HG03520 (cell line): ENCODE data around the gene LDAH.

Experiments used
- ATAC-seq: cut with Tn5 transposase; IDR thresholded peaks from one replicate; pipeline ENCODE4 v1.9.1; 2021; ENCODE audit warnings: mild to moderate bottlenecking, moderate library complexity; ENCODE audit not compliant: unreplicated experiment

LDAH gene

DNA sequence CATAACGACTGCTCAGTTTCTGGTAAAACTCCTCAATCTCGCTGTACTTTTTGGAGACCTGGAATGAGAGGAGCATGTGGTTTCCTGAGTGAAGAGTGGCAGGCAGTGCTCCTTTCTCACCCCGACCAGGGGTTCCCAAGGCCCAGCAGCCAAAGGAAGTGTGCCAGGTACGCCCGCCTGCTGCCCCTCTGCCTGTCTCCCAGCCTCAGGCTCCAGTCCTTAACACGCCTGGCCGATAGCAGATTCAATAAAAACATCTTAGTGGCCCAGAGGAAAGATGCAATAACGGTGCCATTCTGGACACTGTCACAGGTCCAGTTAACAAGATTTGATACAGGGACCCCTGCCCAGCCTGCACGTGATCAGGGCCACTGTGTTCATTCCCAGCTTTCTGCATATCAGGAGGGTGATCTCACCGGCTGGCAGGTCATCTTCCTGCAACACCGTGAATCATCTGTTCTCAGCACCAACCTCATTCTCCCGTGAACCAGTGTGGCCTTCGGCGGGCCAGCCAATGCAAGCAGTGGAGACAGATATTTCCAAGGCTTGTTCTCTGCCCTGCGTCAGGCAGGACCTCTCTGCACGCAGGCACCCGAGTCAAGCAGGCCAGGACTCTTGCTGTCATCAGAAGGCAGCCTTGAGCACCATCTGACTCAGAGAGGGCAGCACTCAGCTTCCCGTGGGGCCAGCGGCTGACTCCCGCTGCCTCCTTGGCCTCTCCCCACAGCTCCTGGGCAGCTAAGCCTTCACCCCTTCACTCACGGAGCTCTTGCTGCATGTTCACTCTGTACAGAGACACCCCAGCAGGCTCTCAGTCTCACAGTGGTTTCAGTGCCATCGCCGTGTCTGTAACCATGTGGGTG is 181.5 kb downstream of the LDAH start:
- ATAC-seq, result no peak

DNA sequence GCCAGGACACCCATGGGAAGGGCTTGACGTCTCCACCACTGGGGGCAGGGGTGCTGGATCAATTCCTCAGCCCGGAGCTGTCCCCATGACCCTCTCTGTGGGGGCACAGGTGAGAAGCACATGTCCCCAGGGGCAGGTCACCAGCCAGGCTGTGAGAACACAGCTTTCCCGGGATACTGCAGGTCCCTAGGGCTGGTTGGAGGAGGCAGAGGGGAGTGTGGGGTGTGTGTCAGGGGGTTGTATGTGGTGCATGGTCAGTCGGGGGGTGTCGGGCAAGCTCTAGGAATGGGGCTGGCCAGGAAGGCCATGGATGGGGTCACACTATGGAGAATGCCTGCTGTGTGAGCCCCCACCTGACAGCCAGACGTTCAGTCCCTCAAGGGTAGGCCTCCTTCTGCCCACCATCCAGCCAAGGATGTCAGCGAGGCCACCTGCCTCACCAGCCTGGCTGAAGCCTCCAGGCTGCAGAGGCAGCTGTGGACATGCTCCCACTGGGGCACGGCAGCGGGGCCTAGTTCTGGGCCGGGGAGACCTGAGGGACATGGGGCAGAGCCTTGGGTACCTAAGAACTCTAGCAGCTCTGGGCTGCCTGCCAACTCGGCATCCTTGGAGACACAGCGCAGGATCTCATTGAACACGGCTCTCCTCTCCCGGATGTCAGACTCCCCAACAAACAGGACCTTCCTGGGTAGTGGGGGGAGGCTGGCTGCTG is 182.3 kb downstream of the LDAH start:
- ATAC-seq, result no peak

DNA sequence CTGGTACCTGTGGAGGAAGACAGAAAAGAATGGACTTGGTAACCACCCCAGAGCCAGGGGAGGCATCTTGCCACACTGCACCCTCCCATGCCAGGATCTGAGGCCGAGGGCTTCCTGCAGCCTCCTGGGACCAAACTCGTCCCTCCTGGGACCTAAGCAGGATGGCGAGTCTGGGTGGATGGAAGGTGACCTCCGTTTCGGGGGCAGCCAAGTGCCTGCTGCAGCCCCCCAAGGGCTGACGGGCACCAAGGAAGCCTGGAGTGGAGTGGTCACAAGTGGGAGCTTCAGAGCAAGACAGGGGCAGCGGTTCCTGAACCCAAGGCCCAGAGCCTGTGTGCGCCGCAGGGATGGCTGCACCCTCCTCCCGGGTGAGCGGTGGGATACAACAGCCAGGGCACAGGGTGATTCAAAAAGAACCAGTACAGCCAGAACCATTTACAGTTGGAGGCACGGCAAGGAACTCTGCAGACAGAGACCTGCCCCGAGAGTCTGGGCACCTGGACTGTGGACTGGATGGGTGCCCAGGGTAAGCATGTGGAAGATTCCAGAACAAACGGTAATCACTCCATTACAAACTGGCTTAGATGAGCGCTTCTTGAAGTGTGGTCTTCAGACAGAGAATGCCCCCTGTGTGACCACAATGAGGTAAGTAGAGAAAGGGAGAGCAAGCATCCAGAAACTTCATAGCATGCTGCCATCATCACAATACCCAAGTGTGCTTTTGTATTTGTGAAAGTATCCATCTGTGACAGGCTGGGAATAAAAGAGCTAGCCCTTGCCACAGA is 184.1 kb downstream of the LDAH start:
- ATAC-seq, result no peak

DNA sequence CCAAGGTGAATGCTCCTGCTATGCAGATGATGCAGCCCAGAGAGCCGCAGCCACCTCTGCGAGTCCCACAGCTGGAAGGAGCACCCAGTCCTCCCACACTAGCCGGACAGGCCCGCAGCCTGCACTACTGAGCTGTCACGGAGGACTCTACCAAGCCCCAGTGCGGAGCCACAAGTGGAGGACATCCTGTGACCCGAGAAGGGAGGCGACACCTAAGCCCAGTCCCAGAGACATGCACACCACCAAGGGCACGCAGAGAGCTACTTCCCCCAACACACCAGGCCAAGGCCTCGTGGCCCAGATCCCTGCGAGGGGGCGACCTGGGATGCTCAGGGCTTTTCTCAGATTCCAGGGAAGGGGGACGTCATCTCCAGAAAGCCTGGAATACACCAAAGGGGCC is 184.9 kb downstream of the LDAH start:
- ATAC-seq, result no peak

DNA sequence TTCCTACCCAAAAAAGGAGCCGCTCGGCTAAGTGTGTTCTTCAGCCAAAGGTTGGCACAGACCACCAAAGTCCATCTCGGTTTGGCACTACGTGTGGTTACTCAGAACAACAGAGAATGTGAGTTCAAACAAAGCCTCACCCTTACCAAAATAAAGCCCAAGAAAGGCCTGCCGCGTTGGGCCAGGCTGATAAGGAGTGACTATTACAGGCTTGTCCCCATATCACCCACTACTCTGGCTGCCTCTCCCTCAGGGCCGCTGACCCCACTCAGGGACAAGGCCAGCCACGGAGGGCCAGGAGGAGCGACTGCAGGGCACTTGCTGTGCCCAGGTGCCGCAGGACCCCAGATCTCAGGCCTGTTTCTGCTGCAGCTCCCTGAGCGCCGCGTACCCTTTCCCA is 185.8 kb downstream of the LDAH start:
- no peak for ATAC-seq

DNA sequence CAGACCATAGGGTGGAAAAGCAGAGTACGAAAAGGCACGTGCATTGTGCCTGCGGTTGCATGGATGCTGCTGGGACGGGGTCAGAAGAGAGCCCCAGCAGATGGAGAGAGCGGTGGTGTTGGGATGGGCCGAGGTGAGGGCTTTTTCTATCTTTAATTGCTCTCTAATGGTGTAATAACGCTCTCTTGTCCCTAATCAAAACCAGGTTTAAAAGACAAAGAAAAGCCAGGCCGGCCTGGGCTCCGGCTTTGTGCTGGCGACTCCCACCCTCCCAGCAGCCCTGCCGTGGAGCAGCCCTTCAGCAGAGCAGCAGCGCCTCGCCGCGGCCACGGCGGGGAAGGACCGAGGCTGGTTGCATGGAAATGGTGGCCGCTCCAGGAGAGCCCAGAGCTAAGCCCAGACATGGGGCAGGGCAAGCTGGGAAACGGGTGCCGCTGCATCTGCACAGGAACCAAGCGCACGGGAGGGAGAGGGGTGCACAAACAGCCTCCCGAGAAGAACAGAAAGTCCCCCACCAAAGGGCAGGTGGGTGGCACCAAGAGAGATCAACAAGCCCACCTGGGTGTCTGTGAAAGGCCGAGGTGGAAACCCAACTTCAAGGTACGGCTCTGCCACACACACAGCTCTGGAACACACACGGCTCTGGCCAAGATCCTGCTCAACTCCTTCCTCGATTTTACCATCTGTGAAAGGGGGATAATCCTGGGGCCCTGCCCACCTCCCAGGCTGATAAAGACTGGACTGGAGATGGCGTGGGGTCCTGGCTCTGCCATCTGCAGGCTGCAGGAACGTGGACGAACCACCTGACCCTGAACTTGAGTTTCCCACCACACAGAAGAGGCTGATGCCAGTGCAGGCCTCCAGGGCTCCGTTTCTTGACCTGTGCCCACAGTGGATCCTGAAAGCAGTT is 187.0 kb downstream of the LDAH start:
- ATAC-seq, result peak; percentile 74

DNA sequence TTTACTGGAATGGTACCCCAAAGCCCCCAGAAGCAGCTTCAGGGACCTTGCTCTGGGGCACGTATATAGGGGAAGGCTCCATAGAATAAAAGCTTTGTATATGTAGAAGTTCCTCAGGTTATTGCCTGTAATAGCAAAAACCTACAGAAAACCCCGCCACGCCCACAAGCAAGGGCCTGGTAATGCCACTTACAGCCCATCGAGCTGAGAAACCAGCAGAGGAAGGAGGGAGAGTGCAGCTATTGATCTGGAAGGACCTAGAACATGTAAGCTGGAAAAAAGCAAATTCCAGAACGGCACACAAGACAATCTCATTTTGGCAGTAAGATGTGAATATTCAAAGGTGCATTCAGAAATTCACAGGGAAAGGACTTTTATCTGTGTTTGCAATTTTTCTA is 187.8 kb downstream of the LDAH start:
- ATAC-seq, result no peak

DNA sequence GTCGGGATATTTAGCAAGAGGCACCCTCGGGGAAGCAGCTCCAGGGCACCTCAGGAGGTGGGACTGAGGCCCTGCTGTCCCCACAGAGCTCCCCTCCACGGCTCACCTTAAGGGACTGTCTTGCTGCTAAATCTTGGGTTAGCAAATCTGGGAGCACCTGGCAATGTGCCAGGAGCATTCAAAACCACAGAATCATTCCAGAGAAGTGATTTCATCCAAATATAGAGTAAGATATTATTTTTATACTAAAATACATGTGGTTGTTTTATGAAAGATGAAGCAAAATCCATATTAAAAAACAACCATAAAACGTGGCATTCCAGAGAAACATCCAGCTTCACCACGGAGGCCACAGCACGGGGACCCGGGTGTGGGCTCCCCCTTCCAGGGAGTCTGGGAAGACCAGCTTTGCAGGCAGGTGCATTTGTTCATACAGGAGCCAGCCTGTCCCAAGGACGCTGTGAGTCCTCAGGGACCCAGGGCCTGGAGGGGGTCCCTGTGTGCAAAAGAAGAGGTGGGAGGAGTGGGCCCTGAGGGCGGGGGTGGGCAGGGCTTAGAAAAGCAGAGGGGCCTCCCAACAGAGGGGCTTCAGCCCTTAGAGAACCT is 188.3 kb downstream of the LDAH start:
- no peak for ATAC-seq
